ENCODE results near the gene NDUFS7. TPM values are rescaled to one million over a fixed set of nuclear protein-coding genes. Genes with fewer than 3 reads are reported as not detected.

The NDUFS7 gene
- total RNA-seq, result 100 to 1,000 TPM; 108 to 217 (median 128) TPM

DNA sequence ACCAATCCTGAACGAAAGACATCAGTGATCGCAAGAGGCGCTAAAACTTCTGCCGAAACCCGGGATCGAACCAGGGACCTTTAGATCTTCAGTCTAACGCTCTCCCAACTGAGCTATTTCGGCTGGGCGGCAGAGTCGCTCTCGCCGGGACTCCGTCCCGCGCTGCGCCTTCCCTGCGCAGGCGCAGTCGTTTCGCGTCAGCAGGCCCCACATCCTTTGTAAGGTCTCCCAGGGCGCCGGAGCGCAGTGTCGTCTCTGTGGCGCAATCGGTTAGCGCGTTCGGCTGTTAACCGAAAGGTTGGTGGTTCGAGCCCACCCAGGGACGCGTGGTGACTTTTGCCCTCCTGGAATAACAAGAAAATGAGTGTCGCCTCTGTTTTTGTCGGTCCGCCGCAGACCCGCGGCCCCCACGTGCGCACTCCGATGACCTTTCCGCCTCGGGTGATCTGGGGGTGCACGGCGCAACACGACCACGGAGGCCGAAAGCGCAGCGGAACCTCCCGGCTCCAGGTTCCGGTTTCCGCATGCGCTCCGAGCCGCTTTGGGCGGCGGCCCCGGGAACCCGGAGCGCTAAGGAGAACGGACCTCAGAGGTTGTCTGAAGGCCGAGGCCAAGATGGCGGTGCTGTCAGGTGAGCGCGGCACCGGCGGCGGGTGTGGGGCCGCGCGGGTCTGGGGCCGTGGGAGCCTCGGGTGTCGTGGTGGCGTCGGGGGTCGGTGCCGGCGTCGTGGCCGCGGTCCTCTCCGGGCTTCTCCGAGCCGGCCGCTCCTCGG, at the start of gene NDUFS7:
NDUFS7 (plus strand) TSS at position 596 of the 773 bp plus-strand sequence; CDS start at position 616, 20 bp downstream.
- no peak for TF ChIP-seq POLR2A (IDR thresholded peaks at IDR 0.05)
- TF ChIP-seq, protein P1, sequence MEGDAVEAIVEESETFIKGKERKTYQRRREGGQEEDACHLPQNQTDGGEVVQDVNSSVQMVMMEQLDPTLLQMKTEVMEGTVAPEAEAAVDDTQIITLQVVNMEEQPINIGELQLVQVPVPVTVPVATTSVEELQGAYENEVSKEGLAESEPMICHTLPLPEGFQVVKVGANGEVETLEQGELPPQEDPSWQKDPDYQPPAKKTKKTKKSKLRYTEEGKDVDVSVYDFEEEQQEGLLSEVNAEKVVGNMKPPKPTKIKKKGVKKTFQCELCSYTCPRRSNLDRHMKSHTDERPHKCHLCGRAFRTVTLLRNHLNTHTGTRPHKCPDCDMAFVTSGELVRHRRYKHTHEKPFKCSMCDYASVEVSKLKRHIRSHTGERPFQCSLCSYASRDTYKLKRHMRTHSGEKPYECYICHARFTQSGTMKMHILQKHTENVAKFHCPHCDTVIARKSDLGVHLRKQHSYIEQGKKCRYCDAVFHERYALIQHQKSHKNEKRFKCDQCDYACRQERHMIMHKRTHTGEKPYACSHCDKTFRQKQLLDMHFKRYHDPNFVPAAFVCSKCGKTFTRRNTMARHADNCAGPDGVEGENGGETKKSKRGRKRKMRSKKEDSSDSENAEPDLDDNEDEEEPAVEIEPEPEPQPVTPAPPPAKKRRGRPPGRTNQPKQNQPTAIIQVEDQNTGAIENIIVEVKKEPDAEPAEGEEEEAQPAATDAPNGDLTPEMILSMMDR (IDR thresholded peaks at IDR 0.05), result peak in 1 of 3 donors; percentile 23
- peak; percentile 89 to 98 for DNase-seq (ENCODE audit: low spot score in 2 of 2)
- WGBS, 2 donors, result 0% methylated on average over 26 to 74 of the region's 90 CpGs
- intact Hi-C loops (cut with DNase I; ENCODE audit: low total_unique reads), result no loop called here
- peak within 1 kb of the TSS; percentile 90 for H3K4me3 ChIP-seq (ENCODE audit: low read depth, poor library complexity, severe bottlenecking)

DNA sequence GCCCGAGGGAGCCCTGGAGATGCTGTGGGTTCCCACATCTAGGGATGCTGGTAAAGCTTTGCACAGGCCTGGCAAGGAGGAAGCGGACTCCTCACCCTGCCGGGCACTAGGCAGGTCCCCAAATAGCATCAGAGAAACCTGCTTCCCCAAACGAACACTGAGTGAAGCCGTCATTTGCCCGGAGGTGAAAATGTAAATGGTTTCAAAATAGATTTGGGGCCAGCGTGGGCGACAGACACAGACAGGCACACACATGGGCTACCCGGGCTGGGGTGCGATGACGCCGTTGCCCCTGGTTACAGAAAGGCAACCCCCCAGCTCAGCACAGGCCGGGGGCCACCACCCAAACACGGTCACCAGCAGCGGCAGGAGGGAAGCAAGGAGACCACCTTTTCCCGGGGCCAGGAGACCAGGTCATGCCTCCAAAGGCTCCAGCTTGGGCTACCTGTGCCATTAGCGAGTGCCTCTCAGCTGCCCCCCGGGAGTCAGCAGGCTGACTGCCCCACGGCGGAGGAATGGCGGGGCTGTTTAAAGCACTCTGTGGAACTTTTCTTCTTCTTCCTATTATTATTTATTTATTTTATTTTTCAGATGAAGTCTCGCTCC, 47.5 kb upstream of the NDUFS7 start:
- DNase-seq (ENCODE audit: low spot score in 2 of 2), result no peak
- 69 to 81% methylated on average over 20 to 22 of the region's 22 CpGs for WGBS, 2 donors
- H3K4me3 ChIP-seq (ENCODE audit: low read depth, poor library complexity, severe bottlenecking), result no peak overlapping the region
- TF ChIP-seq POLR2A (IDR thresholded peaks at IDR 0.05), result no peak
- TF ChIP-seq, protein P1 (IDR thresholded peaks at IDR 0.05), result no peak
- intact Hi-C loops (cut with DNase I; ENCODE audit: low total_unique reads), result no loop called here

DNA sequence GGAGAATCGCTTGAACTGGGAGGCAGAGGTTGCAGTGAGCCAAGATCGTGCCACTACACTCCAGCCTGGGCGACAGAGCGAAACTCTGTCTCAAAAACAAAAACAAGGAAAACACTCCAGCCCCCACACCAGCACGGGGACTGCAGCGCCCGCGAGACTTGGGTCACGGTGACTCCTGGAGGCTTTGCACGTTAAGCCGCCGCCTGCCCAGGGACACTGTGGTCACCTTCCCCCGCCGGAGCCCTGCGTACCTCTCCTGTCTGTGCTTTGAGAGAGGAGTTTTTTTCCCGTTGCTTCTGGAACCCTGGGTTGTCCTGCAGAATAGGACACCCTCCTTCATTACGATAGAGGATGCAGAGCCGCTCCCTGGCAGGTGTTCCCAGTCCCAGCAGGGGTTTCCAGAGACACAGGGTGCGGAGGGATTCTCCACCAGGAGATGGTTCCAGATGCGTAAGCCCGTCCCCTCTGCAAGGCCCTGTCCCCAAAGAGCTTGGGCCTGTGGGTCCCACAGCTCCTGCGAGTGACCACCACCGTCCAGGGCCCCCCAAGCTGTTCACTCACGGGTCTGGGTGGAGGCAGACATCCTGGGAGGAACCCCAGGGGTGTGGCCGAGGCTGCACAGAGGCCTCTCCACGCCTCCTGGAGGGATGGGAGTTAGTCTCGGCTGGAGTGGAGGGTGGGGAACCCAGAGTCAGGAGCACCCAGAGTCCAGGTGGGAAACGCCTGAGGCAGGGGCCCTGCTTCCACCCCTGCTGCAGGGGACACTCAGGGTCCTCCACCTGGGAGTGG, 42.8 kb upstream of the NDUFS7 start:
- intact Hi-C loops (cut with DNase I; ENCODE audit: low total_unique reads), result no loop called here
- WGBS, 2 donors, result 77 to 80% methylated on average over 27 of the region's 28 CpGs
- H3K4me3 ChIP-seq (ENCODE audit: low read depth, poor library complexity, severe bottlenecking), result no peak overlapping the region
- TF ChIP-seq, protein P1 (IDR thresholded peaks at IDR 0.05), result no peak
- TF ChIP-seq POLR2A (IDR thresholded peaks at IDR 0.05), result no peak
- no peak for DNase-seq (ENCODE audit: low spot score in 2 of 2)

DNA sequence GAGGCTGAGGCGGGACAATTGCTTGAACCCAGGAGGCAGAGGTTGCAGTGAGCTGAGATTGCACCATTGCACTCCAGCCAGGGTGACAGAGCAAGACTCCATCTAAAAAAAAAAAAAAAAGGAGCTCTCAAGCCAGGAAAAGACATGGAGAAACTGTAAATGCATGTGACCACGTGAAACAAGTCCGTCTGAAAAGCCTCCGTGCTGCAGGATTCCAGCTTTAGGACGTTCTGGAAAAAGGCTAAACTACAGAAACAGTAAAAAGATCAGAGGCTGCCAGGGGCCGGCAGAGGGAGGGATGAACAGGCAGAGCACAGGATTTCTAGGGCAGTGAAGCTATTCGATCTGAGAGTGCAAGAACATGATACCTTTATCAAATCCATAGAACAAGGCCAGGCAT, 40.7 kb upstream of the NDUFS7 start:
- 33 to 43% methylated on average over 7 of the region's 7 CpGs for WGBS, 2 donors
- no peak for TF ChIP-seq POLR2A (IDR thresholded peaks at IDR 0.05)
- TF ChIP-seq, protein P1 (IDR thresholded peaks at IDR 0.05), result no peak
- no peak overlapping the region for H3K4me3 ChIP-seq (ENCODE audit: low read depth, poor library complexity, severe bottlenecking)
- intact Hi-C loops (cut with DNase I; ENCODE audit: low total_unique reads), result no loop called here
- no peak for DNase-seq (ENCODE audit: low spot score in 2 of 2)

DNA sequence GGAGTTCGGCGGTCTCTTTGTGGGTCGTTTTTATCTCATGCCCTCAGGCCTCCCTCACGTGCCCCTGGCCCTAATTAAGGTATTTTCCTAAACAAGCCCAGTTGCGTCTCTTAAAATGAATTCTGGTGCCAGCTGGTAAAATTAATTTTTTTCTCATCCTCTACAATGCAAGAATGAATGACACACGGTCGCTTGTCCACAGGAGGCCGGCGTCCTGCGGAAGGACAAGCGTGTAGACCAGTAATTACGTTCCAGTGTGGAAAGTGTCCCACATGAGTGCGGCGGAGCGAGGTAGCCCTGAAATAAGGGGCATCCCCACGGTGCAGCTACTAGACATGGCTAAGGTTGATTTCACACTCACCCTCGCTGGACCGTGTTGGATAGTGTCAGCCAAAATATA, 34.5 kb upstream of the NDUFS7 start:
- intact Hi-C loops (cut with DNase I; ENCODE audit: low total_unique reads), result no loop called here
- no peak for DNase-seq (ENCODE audit: low spot score in 2 of 2)
- TF ChIP-seq POLR2A (IDR thresholded peaks at IDR 0.05), result no peak
- TF ChIP-seq, protein P1 (IDR thresholded peaks at IDR 0.05), result no peak
- 85 to 86% methylated on average over 18 of the region's 18 CpGs for WGBS, 2 donors
- H3K4me3 ChIP-seq (ENCODE audit: low read depth, poor library complexity, severe bottlenecking), result no peak overlapping the region
